ENCODE measurements around the gene NOVA2.
A peak's percentile ranks its signal among the peaks of the same experiment; 100 is the strongest.

Gene NOVA2

DNA sequence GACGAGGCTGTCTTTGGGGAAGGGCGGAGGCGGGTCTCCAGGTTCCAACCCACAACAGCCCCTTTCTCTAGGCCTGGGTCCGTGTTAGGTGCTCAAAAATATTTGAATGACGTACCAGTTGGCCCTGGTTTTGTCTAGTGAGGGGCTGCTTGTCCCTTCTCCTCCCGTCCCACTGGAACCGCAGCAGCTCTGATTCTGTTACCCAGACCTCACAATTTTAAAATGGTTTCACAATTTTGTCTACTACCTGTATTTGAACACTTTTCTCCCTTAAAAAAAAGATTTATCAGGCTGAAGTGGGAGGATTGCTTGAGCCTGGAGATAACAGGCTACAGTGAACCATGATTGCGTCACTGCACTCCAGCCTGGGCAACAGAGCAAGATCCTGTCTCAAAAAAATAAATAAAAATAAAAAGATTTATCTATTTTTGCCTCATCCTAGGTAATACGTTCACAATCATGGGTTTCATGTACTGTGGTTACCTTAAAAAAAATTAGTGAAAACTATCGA lies 86.4 kb downstream of the NOVA2 start:
- peak overlapping the region; percentile 99 for H3K4me2 ChIP-seq (ENCODE audit: insufficient read depth, low read length)
- ATAC-seq (ENCODE audit: insufficient read depth, low read depth), result no peak
- H3K4me3 ChIP-seq (ENCODE audit: low read depth in 1 of 2, low read length in 2 of 2), result peak overlapping the region; percentile 46 to 78; a peak in 3 of 4 replicates
- H4K20me1 ChIP-seq (ENCODE audit: insufficient read depth, low read length), result peaks cover 32% of the 10 kb centered on the region
- peaks cover 31% of the 10 kb centered on the region for H3K79me2 ChIP-seq (ENCODE audit: insufficient read depth, low read length)
- peak overlapping the region; percentile 69 for H2AFZ ChIP-seq (ENCODE audit: low read depth, low read length)
- no peak for DNase-seq
- TF ChIP-seq EZH2 (IDR thresholded peaks at IDR 0.05; ENCODE audit: borderline replicate concordance, low read depth, low read length, severe bottlenecking), result no peak
- TF ChIP-seq, protein P1, sequence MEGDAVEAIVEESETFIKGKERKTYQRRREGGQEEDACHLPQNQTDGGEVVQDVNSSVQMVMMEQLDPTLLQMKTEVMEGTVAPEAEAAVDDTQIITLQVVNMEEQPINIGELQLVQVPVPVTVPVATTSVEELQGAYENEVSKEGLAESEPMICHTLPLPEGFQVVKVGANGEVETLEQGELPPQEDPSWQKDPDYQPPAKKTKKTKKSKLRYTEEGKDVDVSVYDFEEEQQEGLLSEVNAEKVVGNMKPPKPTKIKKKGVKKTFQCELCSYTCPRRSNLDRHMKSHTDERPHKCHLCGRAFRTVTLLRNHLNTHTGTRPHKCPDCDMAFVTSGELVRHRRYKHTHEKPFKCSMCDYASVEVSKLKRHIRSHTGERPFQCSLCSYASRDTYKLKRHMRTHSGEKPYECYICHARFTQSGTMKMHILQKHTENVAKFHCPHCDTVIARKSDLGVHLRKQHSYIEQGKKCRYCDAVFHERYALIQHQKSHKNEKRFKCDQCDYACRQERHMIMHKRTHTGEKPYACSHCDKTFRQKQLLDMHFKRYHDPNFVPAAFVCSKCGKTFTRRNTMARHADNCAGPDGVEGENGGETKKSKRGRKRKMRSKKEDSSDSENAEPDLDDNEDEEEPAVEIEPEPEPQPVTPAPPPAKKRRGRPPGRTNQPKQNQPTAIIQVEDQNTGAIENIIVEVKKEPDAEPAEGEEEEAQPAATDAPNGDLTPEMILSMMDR (IDR thresholded peaks at IDR 0.05; ENCODE audit: borderline replicate concordance, extremely low read depth, low read length, poor library complexity, severe bottlenecking), result no peak
- peak overlapping the region; percentile 82 for H3K9ac ChIP-seq (ENCODE audit: low read depth, low read length)
- H3K9me3 ChIP-seq (ENCODE audit: insufficient read depth, low read length, severe bottlenecking), result no peaks in the 10 kb centered on the region
- H3K27me3 ChIP-seq (ENCODE audit: insufficient read depth, low read length, poor library complexity), result no peaks in the 10 kb centered on the region
- H3K4me1 ChIP-seq (ENCODE audit: insufficient read depth, low read length), result peaks cover 37% of the 10 kb centered on the region
- H3K27ac ChIP-seq (ENCODE audit: low read length), result peak overlapping the region; percentile 84
- peaks cover 32% of the 10 kb centered on the region for H3K36me3 ChIP-seq (ENCODE audit: insufficient read depth, low read length)

DNA sequence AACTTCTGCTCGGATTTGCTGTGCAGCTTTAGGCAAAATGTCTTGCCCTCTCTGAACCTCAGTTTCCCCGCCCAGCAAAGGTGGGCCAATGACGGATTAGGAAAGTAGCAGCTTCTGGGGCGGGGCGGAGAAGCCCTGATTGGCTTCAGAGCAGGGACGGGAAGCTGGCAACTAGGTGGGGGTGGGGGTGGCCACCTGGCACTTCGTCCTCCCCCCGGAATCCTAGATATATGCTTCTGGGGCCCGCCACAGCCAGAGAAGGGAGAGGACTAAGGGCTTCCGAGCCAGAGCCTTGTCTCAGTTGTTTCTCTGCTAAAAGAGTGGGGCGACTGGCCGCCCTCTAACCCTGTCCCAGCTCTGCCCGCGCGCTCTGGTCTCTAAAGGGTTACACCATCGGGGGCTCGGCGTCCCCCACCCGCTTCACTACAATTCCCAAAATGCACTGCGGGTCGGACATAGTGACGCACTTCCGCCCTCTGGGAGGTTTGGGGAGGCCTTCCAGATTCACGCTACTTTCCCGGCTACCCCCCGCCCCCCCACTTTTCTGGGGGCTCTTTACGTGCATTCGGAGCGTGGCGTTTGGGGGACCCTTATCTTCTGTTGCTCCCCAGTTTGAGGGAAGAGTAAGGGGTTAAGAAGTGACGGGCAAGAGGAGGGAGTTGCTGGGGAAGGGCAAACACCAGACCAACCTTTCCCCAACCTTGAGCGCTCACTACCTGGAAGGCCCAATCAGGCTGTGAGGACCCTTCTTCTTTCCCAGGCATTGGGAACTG lies 87.1 kb downstream of the NOVA2 start:
- Histone ChIP-seq H3K4me3 (ENCODE audit: low read depth in 1 of 2, low read length in 2 of 2) (peak overlapping the region; percentile 46 to 78), H3K27me3 (ENCODE audit: insufficient read depth, low read length, poor library complexity) (no peaks in the 10 kb centered on the region), H3K79me2 (ENCODE audit: insufficient read depth, low read length) (peaks cover 31% of the 10 kb centered on the region), H2AFZ (ENCODE audit: low read depth, low read length) (peak overlapping the region; percentile 69), H4K20me1 (ENCODE audit: insufficient read depth, low read length) (peaks cover 38% of the 10 kb centered on the region), H3K36me3 (ENCODE audit: insufficient read depth, low read length) (peaks cover 32% of the 10 kb centered on the region), H3K4me2 (ENCODE audit: insufficient read depth, low read length) (peak overlapping the region; percentile 99), H3K4me1 (ENCODE audit: insufficient read depth, low read length) (peaks cover 37% of the 10 kb centered on the region), H3K9me3 (ENCODE audit: insufficient read depth, low read length, severe bottlenecking) (no peaks in the 10 kb centered on the region), H3K27ac (ENCODE audit: low read length) (peak overlapping the region; percentile 84), H3K9ac (ENCODE audit: low read depth, low read length) (peak overlapping the region; percentile 82)
- peak; percentile 82 for ATAC-seq (ENCODE audit: insufficient read depth, low read depth)
- DNase-seq, result peak; percentile 95
- TF ChIP-seq EZH2 (IDR thresholded peaks at IDR 0.05; ENCODE audit: borderline replicate concordance, low read depth, low read length, severe bottlenecking), result no peak
- TF ChIP-seq, protein P1 (IDR thresholded peaks at IDR 0.05; ENCODE audit: borderline replicate concordance, extremely low read depth, low read length, poor library complexity, severe bottlenecking), result no peak

DNA sequence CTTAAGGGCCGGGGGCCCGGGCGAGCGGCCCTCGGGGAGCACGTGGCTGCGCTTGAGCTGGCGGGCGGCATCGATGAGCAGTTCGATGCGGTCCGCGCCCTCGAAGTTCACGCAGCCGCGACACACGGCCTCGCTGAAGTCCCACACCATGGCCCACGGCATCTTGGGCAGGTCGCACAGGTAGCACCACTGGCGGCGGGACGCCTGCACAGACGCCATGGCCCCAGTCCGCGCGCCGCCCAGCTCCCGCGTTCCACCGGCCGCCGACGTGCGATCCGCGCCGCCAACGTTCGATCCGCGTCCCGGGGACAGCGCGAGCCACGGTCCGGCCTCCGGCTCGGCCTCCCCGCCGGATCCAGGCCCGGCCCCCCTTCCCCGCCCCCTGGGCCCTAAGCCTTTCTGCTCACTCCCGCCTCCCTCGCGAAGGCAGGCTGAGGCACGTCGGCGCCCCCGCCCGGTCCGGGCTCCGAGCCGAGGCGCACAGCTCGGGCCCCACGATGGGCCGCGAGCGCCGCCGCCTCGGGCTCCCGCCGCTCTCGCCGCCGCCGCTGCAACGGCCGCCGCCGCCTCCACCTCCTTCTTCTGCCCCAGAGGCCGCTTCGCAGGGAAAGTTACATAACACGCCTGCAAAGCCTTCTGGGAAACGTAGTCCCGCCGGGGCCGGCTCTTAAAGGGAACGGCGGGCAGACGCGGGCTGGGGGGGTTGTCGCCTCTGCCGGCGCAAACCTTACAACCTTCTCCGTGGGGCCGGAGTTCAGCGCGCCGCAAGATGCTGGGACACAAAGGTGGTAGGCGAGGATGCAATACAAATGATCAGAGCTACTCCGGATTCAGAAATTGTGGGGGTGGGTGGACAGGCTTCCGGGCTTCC lies 87.9 kb downstream of the NOVA2 start, which contains the start of gene IRF2BP1:
Gene IRF2BP1 (minus strand): TSS at position 586 of the 871 bp plus-strand sequence. CDS start 367 bp downstream, at position 219.
- H3K4me3 ChIP-seq (ENCODE audit: low read depth in 1 of 2, low read length in 2 of 2), result peak within 1 kb of the TSS; percentile 46 to 78
- peaks cover 44% of the 10 kb centered on the region for H4K20me1 ChIP-seq (ENCODE audit: insufficient read depth, low read length)
- TF ChIP-seq, protein P1 (IDR thresholded peaks at IDR 0.05; ENCODE audit: borderline replicate concordance, extremely low read depth, low read length, poor library complexity, severe bottlenecking), result no peak
- no peak for TF ChIP-seq EZH2 (IDR thresholded peaks at IDR 0.05; ENCODE audit: borderline replicate concordance, low read depth, low read length, severe bottlenecking)
- peak within 1 kb of the TSS; percentile 99 for H3K4me2 ChIP-seq (ENCODE audit: insufficient read depth, low read length)
- peak within 1 kb of the TSS; percentile 84 for H3K27ac ChIP-seq (ENCODE audit: low read length)
- H3K4me1 ChIP-seq (ENCODE audit: insufficient read depth, low read length), result peaks cover 37% of the 10 kb centered on the region
- peak within 1 kb of the TSS; percentile 69 for H2AFZ ChIP-seq (ENCODE audit: low read depth, low read length)
- H3K36me3 ChIP-seq (ENCODE audit: insufficient read depth, low read length), result peaks cover 32% of the 10 kb centered on the region
- H3K9ac ChIP-seq (ENCODE audit: low read depth, low read length), result peak within 1 kb of the TSS; percentile 82
- DNase-seq, result peak; percentile 91
- H3K27me3 ChIP-seq (ENCODE audit: insufficient read depth, low read length, poor library complexity), result no peaks in the 10 kb centered on the region
- H3K79me2 ChIP-seq (ENCODE audit: insufficient read depth, low read length), result peaks cover 31% of the 10 kb centered on the region
- ATAC-seq (ENCODE audit: insufficient read depth, low read depth), result peak; percentile 76
- no peaks in the 10 kb centered on the region for H3K9me3 ChIP-seq (ENCODE audit: insufficient read depth, low read length, severe bottlenecking)

Data from DND-41 (cell line).